ENCODE data around the gene MSI1. TPM values are rescaled to one million over a fixed set of nuclear protein-coding genes. Genes with fewer than 3 reads are reported as not detected.

The MSI1 gene
- not detected for total RNA-seq

GRCh38 chr12:120368789-120369602 is at the start of gene MSI1:
TSS of gene MSI1 (minus strand) at chr12:120369164. CDS start at chr12:120369091, 73 bp downstream.
- DNase-seq (ENCODE audit: low read depth in 2 of 3, low spot score in 2 of 3): no peak

- DNase-seq (ENCODE audit: low read depth in 2 of 3, low spot score in 2 of 3): no peak
Observed at GRCh38 chr12:120417917-120418580, 49.1 kb upstream of the MSI1 start.

GRCh38 chr12:120416490-120417216 is 47.7 kb upstream of the MSI1 start:
- DNase-seq (ENCODE audit: low read depth in 2 of 3, low spot score in 2 of 3): no peak

DNA sequence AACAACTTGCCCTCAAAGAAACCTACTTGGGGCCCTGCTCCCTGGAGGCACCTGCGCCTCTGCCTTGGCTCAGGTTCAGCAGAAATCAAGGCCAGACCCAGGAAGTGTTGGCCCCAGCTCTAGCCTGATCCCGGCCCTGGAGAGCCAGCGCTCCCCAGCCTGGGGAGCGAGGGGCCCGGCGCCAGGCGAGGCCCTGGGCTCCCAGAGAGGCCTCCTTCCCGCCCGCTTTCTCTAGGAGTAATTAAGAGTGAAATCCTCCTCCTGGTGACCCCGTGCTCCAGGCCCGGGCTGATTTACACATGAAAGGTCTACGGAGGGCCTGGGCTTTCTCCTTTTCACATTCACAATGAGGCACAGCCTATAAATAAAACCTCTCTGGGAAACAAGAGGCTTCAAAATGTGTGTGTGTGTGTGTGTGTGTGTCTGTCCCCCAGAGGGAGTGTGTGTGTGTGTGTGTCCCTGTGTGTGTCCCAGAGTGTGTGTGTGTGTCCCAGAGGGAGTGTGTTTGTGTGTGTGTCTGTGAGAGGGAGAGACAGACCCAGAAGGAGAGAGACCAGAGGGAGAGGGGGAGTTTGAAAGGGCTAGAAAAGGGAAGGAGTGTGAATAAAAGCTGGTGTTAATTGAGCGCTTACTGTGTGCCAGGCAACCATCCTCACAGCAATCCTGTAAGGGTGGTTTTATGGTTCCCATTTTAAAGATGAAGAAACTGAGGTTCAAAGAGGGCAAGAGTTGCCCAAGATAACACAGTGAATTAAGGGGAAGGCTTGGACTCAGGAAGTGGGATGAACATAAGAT is 45.1 kb upstream of the MSI1 start:
- no peak for DNase-seq (ENCODE audit: low read depth in 2 of 3, low spot score in 2 of 3)

GRCh38 chr12:120412421-120412820 is 43.5 kb upstream of the MSI1 start:
- no peak for DNase-seq (ENCODE audit: low read depth in 2 of 3, low spot score in 2 of 3)

GRCh38 chr12:120408771-120409170 is 39.8 kb upstream of the MSI1 start:
- no peak for DNase-seq (ENCODE audit: low read depth in 2 of 3, low spot score in 2 of 3)

DNA sequence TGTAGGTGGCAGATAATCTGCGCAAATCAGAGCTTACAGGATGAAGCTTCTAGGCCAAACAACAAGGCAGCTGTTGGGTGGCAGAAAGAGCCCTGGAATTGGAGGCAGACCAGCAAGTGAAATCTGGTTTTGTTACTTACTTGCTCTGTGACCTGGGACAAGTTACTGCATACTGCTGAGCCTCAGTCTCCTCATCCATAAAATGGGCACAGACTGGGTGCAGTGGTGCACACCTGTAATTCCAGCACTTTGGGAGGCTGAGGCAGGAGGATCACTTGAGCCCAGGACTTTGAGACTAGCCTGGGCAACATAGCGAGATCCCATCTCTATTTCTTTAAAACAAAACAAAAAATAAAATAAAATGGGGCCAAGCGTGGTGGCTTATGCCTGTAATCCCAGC is 37.6 kb upstream of the MSI1 start:
- no peak for DNase-seq (ENCODE audit: low read depth in 2 of 3, low spot score in 2 of 3)

- no peak for DNase-seq (ENCODE audit: low read depth in 2 of 3, low spot score in 2 of 3)
Observed at GRCh38 chr12:120406069-120406468, 37.1 kb upstream of the MSI1 start.

- no peak for DNase-seq (ENCODE audit: low read depth in 2 of 3, low spot score in 2 of 3)
Observed at GRCh38 chr12:120404271-120404670, 35.3 kb upstream of the MSI1 start.

- DNase-seq (ENCODE audit: low read depth in 2 of 3, low spot score in 2 of 3): no peak
Observed at GRCh38 chr12:120403869-120404268, 34.9 kb upstream of the MSI1 start.

GRCh38 chr12:120402217-120402616 is 33.3 kb upstream of the MSI1 start:
- DNase-seq (ENCODE audit: low read depth in 2 of 3, low spot score in 2 of 3): no peak

DNA sequence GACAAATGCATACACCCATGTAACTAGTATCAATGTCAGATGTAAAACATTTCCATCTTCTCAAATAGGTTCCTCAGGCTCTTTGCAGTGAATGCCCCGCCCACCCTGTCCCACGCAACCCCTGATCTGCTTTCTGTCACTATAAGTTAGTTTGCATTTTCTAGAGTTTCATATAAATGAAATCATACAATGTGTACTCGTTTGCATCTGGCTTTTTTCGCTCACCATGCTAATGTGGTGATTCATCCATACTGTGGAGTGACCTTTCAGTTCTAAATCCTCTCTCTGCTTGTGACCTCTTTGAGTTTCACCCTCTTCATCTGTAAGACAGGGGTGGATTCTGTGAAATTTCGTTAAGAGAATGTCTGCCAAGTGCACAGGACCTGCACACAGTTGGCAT is 30.6 kb upstream of the MSI1 start:
- DNase-seq (ENCODE audit: low read depth in 2 of 3, low spot score in 2 of 3): no peak

DNA sequence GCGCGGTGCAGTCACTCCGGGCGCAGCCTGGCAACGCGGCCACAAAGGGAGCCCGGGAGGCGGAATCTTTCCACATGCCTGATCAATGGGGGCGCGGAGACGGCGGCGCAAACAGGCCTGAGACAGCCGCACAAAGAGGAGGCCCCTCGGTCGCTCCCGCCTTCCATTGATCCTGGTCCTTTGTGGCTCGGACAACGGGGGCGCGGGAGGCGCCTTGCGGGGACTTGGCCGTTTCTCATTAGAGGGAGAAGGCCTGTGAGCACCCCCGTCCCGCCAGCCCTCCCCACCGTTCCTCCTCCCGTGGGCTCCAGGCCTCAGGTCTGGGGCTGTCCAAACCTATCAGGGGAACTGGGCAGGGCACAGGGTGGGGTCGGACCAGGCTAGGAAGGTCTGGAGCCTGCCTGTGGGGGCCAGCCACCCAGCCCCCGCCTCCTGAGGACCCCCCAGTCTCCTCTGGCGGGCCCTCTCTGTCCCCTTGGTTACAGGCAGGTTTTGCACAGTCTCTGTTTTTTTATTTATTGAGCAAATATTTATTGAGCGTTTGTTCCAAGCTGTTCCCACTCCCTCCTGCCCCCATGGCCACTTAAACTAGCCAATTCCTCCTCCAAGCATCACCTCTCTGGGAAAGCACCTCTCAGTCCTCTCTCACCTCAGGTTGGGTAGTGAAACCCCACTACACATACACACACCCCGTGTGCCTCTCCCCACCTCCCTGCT is 29.0 kb upstream of the MSI1 start:
- no peak for DNase-seq (ENCODE audit: low read depth in 2 of 3, low spot score in 2 of 3)

DNA sequence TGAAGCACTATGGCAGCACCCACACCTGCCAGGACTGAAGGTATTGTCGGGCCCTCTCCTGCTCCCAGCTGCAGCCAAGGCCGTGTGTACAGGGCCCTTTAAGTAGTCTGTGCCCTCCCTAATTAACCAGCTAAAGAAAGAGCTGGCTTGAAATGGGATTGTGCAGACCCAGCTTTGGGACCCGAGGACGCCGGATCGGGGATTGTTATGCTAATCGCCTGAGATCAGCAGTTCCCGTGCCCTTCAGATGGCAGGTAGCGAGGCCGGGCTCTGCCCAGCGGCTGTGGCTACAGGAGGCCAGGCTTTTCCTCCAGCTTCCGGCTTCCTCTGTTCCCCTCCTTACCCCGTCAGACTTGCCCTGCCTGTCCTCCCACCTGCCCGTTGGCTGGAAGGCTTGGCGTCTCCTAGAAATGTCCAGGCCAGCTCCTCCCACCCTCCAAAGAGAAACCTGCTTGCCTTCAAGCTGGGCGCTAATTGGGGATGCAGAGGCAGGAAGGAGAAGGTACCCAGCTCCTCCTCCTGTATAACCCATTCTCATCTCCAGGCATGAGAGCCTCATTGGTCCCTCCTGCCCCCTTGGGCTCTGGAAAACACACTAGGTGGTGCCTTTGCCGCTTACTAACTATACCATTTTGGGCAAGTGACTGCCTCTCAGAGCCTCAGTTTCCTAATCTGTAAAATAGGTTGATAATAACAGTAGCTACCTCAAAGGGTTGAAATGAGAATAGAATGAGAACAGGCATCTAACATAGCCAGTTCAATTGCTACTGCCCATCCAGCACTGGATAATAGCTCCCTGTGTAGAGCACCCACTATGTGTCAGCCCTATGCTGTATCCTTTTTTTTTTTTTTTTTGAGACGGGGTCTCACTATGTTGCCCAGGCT is 25.8 kb upstream of the MSI1 start:
- no peak for DNase-seq (ENCODE audit: low read depth in 2 of 3, low spot score in 2 of 3)

- no peak for DNase-seq (ENCODE audit: low read depth in 2 of 3, low spot score in 2 of 3)
Observed at GRCh38 chr12:120390540-120391120, 21.7 kb upstream of the MSI1 start.

DNA sequence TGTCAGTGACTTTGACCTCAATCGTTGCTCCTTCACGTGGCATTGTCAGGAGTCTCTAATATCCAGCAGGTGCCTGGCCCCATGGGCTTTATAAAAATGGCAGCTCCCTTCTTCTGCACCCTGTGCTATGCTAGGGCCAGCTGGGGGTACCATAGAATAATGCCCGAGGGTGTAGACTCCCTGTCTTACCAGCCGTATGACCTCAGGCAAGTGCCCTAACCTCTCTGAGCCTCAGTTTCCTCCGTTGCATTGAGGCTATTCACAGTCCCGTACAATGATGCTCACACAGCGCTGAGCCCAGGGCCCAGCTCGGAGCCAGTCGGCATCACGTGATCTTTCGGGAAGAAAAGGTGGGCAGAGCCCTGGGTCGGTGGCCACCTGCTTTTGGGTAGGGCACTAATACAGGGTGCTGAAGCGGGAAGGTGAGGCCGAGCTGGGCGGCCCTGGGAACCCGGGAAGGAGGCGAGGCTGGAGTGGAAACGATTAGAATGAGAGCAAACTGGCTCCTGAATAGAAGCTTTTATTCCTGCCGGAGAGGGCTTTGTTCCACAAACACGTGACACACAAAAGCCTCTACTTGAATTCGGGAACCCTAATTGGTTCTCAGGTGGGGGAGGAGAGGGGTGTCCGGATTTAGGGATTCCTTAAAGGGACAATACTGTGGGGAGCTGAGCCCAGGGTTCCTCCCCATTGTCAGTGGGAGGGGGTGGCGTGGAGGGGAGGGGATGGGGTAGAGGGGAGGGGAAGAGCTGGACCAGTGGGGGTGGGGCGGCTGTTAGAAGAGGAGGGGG is 19.9 kb upstream of the MSI1 start:
- no peak for DNase-seq (ENCODE audit: low read depth in 2 of 3, low spot score in 2 of 3)

DNA sequence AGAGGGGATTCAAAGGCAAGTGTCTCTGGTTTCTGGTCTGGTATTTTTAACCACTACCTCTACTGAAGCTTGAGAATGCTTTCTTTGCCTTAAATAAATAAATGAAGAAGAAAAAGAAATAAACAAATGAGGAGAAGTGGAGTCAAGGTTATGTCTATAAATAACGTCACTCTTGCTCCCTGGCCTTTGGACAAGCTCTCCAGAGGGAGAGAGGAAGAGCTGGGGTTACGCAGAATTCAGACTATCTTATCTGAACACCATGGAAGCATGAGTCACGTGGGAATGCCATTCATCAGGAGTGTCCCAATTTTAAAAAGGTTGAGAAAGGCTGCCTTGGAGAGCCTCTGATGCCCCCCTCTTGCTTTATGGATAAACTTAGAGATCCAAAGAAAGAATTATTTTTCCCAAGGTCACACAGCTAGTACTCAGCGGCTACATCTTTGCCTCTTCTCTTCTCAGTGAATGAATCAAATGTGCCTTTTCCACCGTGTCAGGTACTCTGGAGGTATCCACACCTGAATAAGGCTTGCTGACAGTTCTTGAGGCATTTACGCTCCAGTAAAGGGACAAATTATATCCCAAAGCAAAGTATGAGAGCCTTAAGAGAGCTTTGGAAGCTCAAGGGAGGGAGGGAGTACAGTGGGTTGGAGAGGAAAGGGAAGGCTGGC is 12.9 kb upstream of the MSI1 start:
- no peak for DNase-seq (ENCODE audit: low read depth in 2 of 3, low spot score in 2 of 3)
